NT2/D1 (cell line): Measurements from ENCODE around the gene EPHB3.

Experiments
- YY1 ChIP-seq: IDR thresholded peaks from 2 replicates; pipeline ENCODE4 v1.6.1; 2011; ENCODE audit not compliant: insufficient read length, insufficient read depth
- ZNF274 ChIP-seq: IDR thresholded peaks from 2 replicates; pipeline ENCODE4 v1.6.1; 2011; ENCODE audit warnings: mild to moderate bottlenecking, low read depth, low read length

DNA sequence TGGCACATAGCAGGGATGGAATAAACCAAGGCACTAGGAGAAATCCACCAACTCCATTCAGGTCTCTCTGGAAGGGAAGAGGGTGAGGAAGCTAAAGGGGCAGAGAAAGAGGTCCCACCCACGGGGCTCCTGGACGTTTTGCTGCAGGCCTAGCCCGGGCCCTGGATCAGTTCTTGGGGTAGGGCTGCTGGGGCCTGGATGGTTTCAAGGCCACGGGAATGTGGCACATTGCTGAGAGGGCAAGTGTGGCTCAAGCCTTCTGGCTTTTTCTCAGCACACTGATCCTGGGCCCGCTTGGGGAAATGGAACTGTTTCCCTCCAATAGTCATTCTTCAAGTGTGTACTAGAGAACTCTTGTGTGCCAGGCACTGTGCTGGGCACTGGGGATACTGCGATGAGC, 24.0 kb downstream of the EPHB3 start:
- TF ChIP-seq ZNF274, result no peak
- no peak for TF ChIP-seq YY1
